Mucosa of descending colon (tissue), 3 donors: ENCODE measurements around the gene VWC2. TPM values are rescaled to one million over a fixed set of nuclear protein-coding genes. Genes with fewer than 3 reads are reported as not detected.

ENCODE experiments used
- ATAC-seq: fragments of 200-7000 bp; cut with Tn5 transposase; one replicate; pipeline ENCODE4 v1.9.1; 2020; ENCODE audit warnings: mild to moderate bottlenecking, moderate library complexity
- DNase-seq, 3 donors: peaks; one replicate each; pipeline ENCODE4 v3.0.0-alpha.2; 2020
- H3K36me3 ChIP-seq: fragments of 200-600 bp; one replicate; pipeline ENCODE4 v1.8.0; 2021; ENCODE audit warnings: low read depth, mild to moderate bottlenecking
- H3K4me1 ChIP-seq: fragments of 200-600 bp; one replicate; pipeline ENCODE4 v1.8.0; 2021; ENCODE audit warnings: low read depth, mild to moderate bottlenecking
- H3K4me3 ChIP-seq: fragments of 200-600 bp; one replicate; pipeline ENCODE4 v1.8.0; 2021; ENCODE audit warnings: mild to moderate bottlenecking
- H3K9me3 ChIP-seq: fragments of 200-600 bp; one replicate; pipeline ENCODE4 v1.8.0; 2021; ENCODE audit warnings: mild to moderate bottlenecking
- CTCF ChIP-seq: fragments of 200-600 bp; IDR thresholded peaks from one replicate; pipeline ENCODE4 v1.8.0; 2022; ENCODE audit warnings: antibody characterized with exemption, mild to moderate bottlenecking
- intact Hi-C, 2 donors: fragments of 100-400 bp; cut with DNase I in 1 of 2; cut with micrococcal nuclease in 1 of 2; formaldehyde crosslinking; loops; one replicate each; pipeline versions ENCODE4 v1.11.0 to v1.11.1; 2022; cut with DNase I, micrococcal nuclease
- total RNA-seq, 3 donors: library from RNA; stranded (reverse); fragmentation: NEBNext Ultra II Directional in 2 of 3; extraction: Animal tissue kit (Norgen Biotek cat#: 25700) in 2 of 3; gene quantifications; one replicate each; pipeline versions ENCODE4 v1.2.1 to v1.2.4, GENCODE V29; 2021 to 2023
- donor health status: DM: no; HTN: no; CAD: no; lungs with moderate emphysema.
- donor health status: DM: no; HTN: no; CAD: no.
- donor health status: DM: no; HTN: yes; CAD: no.

The VWC2 gene
- total RNA-seq, 3 donors from 2014 or later: 0.06 to 0.17 (median 0.14) TPM

DNA sequence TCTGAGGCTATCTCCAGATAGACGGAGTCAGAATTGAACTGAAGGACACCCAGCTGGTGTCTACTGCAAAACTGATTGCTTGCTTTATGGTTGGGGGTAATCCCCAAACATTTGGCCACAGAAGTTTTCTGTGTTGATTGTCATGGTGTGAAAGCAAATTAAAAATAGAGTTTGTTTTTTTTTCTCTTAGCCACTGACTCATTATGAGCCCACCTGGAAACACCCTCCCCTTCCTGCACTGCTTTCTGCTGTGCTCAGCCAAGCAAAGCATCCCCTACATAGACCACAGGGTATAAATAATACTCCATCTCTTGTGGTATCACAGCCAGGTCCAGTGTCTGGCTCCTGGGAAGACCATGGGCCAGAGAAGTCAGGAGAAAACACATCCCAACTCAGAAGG is 6.5 kb upstream of the VWC2 start:
- H3K9me3 ChIP-seq: no peaks in the 10 kb centered on the region
- no peak for TF ChIP-seq CTCF
- DNase-seq (no peak), ATAC-seq (no peak)
- no peaks in the 10 kb centered on the region for H3K36me3 ChIP-seq
- no peak overlapping the region for H3K4me3 ChIP-seq
- intact Hi-C loops: no loop called here
- H3K4me1 ChIP-seq: no peaks in the 10 kb centered on the region

- H3K4me3 ChIP-seq: no peak overlapping the region
- no peak for ATAC-seq
- TF ChIP-seq CTCF: no peak
- no peaks in the 10 kb centered on the region for H3K36me3 ChIP-seq
- DNase-seq: no peak
- no peaks in the 10 kb centered on the region for H3K4me1 ChIP-seq
- H3K9me3 ChIP-seq: no peaks in the 10 kb centered on the region
- intact Hi-C loops: no loop called here
Measured at GRCh38 chr7:49767719-49768118, 5.7 kb upstream of the VWC2 start.

DNA sequence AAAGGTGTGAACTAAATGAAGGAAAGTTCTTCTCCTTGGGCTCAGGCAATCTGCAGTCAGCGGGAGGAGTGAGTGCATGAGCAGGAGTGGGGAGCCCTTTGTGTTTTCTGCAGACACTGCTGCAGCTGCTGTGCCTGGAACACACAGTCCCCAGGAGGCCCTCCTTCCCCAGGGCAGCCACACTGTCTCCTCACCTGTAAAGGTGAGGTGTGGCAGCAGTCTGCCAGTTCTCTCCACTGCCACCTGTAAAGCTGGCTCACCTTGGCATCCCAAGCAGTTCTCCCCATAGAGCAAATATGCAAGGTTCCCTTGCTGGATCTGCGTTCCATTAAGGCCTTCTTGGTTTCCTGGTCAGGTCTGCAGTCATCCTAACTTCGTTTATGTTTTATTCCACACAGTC is 5.2 kb upstream of the VWC2 start:
- peak; percentile 50 for ATAC-seq

GRCh38 chr7:49768835-49769234 is 4.6 kb upstream of the VWC2 start:
- Histone ChIP-seq H3K4me1 (peaks cover 6% of the 10 kb centered on the region), H3K36me3 (no peaks in the 10 kb centered on the region), H3K9me3 (no peaks in the 10 kb centered on the region), H3K4me3 (no peak overlapping the region)
- DNase-seq (no peak), ATAC-seq (no peak)
- intact Hi-C loops: no loop called here
- no peak for TF ChIP-seq CTCF

More for the DNA sequence above, 5.2 kb upstream of the VWC2 start:
- intact Hi-C loops: no loop called here
- Histone ChIP-seq H3K4me1 (peaks cover 4% of the 10 kb centered on the region), H3K4me3 (no peak overlapping the region), H3K9me3 (no peaks in the 10 kb centered on the region), H3K36me3 (no peaks in the 10 kb centered on the region)
- no peak for TF ChIP-seq CTCF
- no peak for DNase-seq

DNA sequence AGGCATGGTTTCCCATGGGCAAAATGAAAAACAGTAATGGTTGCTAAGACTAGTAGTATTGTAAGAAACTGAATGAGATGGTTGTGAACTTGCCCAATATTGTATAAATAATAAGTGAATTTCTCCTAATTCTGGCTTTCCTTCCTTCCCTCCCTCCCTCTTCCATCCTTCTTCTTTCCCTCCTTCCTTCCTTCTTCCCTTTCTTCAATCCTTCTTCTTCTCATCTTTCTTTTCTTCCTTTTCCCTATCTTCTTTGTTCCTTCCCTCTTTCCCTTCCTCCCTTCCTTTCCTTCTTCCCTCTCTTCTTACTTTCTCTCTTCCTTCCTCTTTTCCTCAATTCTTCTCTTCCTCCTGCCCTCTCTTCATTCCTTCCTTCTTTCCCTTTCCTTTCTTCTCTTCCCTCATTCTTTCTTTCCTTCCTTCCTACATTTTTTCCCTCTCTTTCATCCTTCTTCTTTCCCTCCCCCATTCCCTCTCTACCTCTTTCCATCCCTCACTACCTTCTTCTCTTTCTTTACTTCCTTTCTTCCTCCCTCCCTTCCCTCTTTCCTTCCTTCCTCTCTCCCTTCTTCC is 4.1 kb upstream of the VWC2 start:
- intact Hi-C loops: no loop called here
- no peak for DNase-seq
- no peak for TF ChIP-seq CTCF

DNA sequence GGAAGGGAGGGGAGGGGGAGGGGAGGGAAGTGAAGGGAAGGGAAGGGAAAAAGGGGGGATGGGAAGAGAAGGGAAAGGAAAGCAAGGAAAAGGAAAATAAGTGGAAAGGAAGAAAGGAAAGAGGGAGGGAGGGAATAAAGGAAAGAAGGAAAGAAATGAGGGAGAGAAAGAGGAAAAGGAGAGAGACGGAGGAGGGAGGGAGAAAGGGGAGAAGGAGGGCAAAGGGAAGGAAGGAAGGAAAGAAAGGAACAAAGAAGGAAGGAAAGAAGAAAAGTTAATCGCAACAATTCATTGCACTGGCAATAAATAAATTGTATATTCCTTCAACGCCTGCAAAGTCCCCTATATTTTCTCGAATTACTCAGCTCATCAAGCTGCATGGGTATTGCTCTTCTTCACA is 2.6 kb upstream of the VWC2 start:
- DNase-seq: no peak
- Histone ChIP-seq H3K9me3 (no peaks in the 10 kb centered on the region), H3K4me3 (no peak overlapping the region), H3K36me3 (no peaks in the 10 kb centered on the region), H3K4me1 (peaks cover 26% of the 10 kb centered on the region)
- ATAC-seq: no peak
- intact Hi-C loops: no loop called here
- no peak for TF ChIP-seq CTCF

More for the DNA sequence above, 4.1 kb upstream of the VWC2 start:
- Histone ChIP-seq H3K4me3 (no peak overlapping the region), H3K9me3 (no peaks in the 10 kb centered on the region), H3K4me1 (peaks cover 11% of the 10 kb centered on the region), H3K36me3 (no peaks in the 10 kb centered on the region)
- no peak for ATAC-seq
